Adrenal gland (tissue), 5 donors: ENCODE measurements around the gene TAOK2.

Source experiments
- CTCF ChIP-seq, 6 experiments: fragments of 450-650 bp in 4 of 6; fragments of 200-600 bp in 2 of 6; sonication (generic) in 1 of 6; IDR thresholded peaks; 1 replicate in 5 of 6; 2 replicates in 1 of 6; pipeline versions ENCODE4 v1.5.1 to v1.8.0; 2016 to 2021; ENCODE audit warnings: antibody characterized with exemption in 6 of 6, mild to moderate bottlenecking in 2 of 6, moderate library complexity in 1 of 6
- POLR2A ChIP-seq, 2 donors: fragments of 450-650 bp; IDR thresholded peaks; one replicate each; pipeline ENCODE4 v1.6.1; 2017; ENCODE audit warnings: antibody characterized with exemption in 2 of 2, mild to moderate bottlenecking in 2 of 2, moderate library complexity in 1 of 2
- donor health status: DM: no; HTN: no; CAD: no.

DNA sequence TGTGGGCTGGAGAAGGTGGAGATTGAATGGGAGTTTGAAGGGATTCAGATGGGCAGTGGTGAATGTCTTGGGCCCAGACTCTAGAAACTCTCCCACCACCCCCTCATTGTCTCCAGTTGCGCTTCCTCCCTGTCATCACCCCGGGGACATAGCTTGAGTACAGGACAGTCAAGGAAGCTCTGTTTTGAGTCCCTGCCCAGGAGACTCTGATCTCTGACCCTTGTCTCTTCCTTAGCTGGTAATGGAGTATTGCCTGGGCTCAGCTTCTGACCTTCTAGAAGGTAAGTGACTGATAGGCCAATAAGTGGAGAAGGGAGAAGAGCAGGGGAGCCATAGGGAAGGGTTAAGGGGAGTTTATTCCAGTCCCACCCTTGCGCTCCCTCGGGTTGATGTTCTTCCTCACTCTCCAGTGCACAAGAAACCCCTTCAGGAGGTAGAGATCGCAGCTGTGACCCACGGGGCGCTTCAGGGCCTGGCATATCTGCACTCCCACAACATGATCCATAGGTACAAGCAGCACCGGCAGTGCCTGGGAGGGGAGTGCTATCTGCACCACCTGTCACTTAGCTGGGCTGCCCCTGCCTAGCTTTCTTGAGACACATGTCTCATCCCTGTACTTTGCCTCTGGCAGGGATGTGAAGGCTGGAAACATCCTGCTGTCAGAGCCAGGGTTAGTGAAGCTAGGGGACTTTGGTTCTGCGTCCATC is 5.0 kb downstream of the TAOK2 start:
- TF ChIP-seq POLR2A (IDR thresholded peaks at IDR 0.05) (no peak), CTCF (IDR thresholded peaks at IDR 0.05) (no peak)
